PC-9 (cell line): ENCODE results near the gene SLC35F3.

Source experiments
- EZH2 ChIP-seq: fragments of 200-600 bp; sonication (generic); IDR thresholded peaks from 2 replicates; pipeline ENCODE4 v1.8.0; 2017; ENCODE audit warnings: antibody characterized with exemption, low read depth
- TF ChIP-seq, protein P1 (sequence below): fragments of 200-600 bp; sonication (generic); conservative IDR thresholded peaks from 2 replicates; pipeline ENCODE4 v1.6.1; 2017; ENCODE audit warnings: mixed run types, antibody characterized with exemption, mild to moderate bottlenecking, moderate library complexity

DNA sequence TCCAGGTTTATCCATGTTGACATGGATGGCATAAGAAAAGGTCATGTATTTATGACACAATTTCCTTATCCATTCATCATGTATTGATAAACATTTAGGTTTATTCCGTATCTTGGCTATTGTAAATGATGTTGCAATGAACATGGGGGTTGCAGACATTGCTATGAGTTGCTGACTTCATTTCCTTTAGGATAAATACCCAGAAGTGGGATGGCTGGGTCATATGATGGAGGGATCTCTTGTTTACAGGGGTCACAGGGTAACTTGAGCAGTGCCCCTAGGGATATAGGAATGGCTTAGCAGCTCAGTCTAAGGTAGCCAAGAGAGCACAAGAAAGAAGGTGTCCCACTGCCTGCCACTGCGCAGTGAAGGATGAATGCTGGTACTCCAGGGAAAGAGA lies 239.2 kb downstream of the SLC35F3 start:
- TF ChIP-seq, protein P1, sequence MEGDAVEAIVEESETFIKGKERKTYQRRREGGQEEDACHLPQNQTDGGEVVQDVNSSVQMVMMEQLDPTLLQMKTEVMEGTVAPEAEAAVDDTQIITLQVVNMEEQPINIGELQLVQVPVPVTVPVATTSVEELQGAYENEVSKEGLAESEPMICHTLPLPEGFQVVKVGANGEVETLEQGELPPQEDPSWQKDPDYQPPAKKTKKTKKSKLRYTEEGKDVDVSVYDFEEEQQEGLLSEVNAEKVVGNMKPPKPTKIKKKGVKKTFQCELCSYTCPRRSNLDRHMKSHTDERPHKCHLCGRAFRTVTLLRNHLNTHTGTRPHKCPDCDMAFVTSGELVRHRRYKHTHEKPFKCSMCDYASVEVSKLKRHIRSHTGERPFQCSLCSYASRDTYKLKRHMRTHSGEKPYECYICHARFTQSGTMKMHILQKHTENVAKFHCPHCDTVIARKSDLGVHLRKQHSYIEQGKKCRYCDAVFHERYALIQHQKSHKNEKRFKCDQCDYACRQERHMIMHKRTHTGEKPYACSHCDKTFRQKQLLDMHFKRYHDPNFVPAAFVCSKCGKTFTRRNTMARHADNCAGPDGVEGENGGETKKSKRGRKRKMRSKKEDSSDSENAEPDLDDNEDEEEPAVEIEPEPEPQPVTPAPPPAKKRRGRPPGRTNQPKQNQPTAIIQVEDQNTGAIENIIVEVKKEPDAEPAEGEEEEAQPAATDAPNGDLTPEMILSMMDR, result no peak
- no peak for TF ChIP-seq EZH2
